GM19328 (cell line): ENCODE results near the gene NEK7.

Source experiments
- ATAC-seq: cut with Tn5 transposase; IDR thresholded peaks from one replicate; pipeline ENCODE4 v1.9.1; 2021; ENCODE audit warnings: mild to moderate bottlenecking, moderate library complexity; ENCODE audit not compliant: unreplicated experiment

Gene NEK7

GRCh38 chr1:198141668-198142351 is 15.0 kb upstream of the NEK7 start:
- ATAC-seq: no peak

GRCh38 chr1:198143797-198144196 is 13.0 kb upstream of the NEK7 start:
- no peak for ATAC-seq

- ATAC-seq: no peak
Observed at GRCh38 chr1:198147216-198147615, 9.6 kb upstream of the NEK7 start.

- no peak for ATAC-seq
Observed at GRCh38 chr1:198150369-198150768, 6.4 kb upstream of the NEK7 start.

GRCh38 chr1:198151688-198152087 is 5.1 kb upstream of the NEK7 start:
- no peak for ATAC-seq

GRCh38 chr1:198153103-198153502 is 3.7 kb upstream of the NEK7 start:
- no peak for ATAC-seq

GRCh38 chr1:198153804-198154203 is 3.0 kb upstream of the NEK7 start:
- no peak for ATAC-seq

GRCh38 chr1:198155253-198155652 is 1.5 kb upstream of the NEK7 start:
- ATAC-seq: no peak

GRCh38 chr1:198156111-198156744 is 570 bp upstream of the NEK7 start:
- ATAC-seq: peak; percentile 18

- ATAC-seq: peak; percentile 42
Observed at GRCh38 chr1:198157241-198157846, 546 bp downstream of the NEK7 start.

GRCh38 chr1:198157847-198158725 is 1.3 kb downstream of the NEK7 start:
- no peak for ATAC-seq

GRCh38 chr1:198158735-198159589 is 2.2 kb downstream of the NEK7 start:
- peak; percentile 60 for ATAC-seq

GRCh38 chr1:198160222-198160621 is 3.4 kb downstream of the NEK7 start:
- ATAC-seq: no peak

GRCh38 chr1:198160946-198161614 is 4.3 kb downstream of the NEK7 start:
- ATAC-seq: no peak

- no peak for ATAC-seq
Observed at GRCh38 chr1:198161718-198162090, 4.9 kb downstream of the NEK7 start.

- no peak for ATAC-seq
Observed at GRCh38 chr1:198162091-198162767, 5.4 kb downstream of the NEK7 start.

- ATAC-seq: no peak
Observed at GRCh38 chr1:198165927-198166647, 9.3 kb downstream of the NEK7 start.

GRCh38 chr1:198166900-198167299 is 10.1 kb downstream of the NEK7 start:
- no peak for ATAC-seq
